Measurements from ENCODE around the gene SNORC.

DNA sequence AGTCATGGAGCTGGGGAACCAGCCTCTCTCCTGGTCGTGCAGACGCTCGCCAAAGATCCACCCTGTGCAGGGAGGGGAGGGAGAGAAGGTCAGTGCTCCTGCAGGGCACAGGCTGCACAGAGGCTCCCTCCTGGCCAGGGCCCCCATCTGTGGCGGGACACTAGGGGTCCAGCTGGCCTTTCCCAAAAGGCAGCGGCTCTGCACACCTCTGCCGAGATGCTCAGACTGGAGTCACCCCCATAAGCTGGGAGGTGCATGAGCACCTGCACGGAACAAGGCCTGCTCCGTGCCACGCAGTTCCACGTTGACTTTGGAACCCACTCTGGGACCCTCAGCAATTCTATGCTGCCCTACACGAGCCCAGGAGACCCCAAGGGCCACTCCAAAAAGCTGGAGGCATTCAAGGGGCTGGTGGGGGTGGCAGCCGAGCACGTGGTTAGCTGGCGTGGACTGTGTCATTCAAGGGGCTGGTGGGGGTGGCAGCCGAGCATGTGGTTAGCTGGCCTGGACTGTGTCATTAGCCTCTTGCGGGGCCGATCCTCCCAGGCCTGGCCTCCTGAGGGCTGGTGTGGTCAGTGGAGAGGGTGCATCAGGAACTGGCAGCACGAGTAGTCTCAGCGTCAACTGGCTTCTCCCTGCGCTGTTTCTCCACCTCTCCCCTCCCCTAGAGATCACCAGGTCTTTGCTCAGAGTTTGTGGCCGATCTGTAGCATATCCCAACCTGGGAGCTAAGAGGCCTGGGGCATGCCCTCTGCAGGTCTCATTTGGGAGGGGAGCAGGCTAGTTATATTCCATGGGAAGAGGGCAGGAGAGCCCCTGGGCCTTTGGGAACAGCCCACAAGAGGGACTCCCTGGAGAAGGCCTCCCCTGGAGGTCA, 9.8 kb downstream of the SNORC start:
- TF ChIP-seq, protein P1, sequence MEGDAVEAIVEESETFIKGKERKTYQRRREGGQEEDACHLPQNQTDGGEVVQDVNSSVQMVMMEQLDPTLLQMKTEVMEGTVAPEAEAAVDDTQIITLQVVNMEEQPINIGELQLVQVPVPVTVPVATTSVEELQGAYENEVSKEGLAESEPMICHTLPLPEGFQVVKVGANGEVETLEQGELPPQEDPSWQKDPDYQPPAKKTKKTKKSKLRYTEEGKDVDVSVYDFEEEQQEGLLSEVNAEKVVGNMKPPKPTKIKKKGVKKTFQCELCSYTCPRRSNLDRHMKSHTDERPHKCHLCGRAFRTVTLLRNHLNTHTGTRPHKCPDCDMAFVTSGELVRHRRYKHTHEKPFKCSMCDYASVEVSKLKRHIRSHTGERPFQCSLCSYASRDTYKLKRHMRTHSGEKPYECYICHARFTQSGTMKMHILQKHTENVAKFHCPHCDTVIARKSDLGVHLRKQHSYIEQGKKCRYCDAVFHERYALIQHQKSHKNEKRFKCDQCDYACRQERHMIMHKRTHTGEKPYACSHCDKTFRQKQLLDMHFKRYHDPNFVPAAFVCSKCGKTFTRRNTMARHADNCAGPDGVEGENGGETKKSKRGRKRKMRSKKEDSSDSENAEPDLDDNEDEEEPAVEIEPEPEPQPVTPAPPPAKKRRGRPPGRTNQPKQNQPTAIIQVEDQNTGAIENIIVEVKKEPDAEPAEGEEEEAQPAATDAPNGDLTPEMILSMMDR (IDR thresholded peaks at IDR 0.05), result no peak
- TF ChIP-seq EZH2 (IDR thresholded peaks at IDR 0.05), result no peak
